Putamen (tissue), 1 donor: Measurements from ENCODE around the gene ANO9.
A peak's percentile ranks its signal among the peaks of the same experiment; 100 is the strongest.
"Not testable (repeated sequence)": the region's sequence is repeated elsewhere in the genome, so short reads cannot be mapped to it uniquely, and the experiment has no call there.

Experiments used
- DNase-seq: peaks from one replicate; pipeline ENCODE4 v3.0.0-alpha.2; 2016; ENCODE audit warnings: low spot score

ANO9 gene

DNA sequence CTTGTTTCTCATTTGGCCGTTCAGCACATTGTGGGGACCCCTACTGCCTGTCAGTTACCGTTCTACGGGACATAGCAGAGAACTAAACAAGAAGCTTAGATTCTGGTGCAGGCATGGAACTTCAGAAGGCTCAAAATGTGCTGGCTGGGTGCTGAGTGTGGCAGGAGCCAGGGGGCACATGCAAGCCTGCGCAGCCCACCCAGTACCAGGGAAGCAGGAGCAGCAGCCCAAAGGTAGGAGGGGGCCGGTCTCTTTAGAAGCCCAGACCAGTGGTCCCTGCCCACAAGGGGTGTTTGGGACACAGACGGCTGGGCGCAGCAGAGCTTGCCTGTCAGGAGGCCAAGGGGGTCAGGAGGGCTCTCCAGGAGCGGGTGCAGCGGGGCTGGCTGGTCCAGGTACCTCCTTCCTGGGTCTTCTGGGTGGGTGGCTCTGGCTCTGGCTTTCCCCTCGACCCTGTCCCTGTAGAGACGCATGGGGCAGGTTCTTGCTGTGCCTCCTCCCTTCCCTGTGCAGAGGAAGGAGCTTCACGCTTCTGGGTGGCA is 10.5 kb upstream of the ANO9 start:
- no peak for DNase-seq

DNA sequence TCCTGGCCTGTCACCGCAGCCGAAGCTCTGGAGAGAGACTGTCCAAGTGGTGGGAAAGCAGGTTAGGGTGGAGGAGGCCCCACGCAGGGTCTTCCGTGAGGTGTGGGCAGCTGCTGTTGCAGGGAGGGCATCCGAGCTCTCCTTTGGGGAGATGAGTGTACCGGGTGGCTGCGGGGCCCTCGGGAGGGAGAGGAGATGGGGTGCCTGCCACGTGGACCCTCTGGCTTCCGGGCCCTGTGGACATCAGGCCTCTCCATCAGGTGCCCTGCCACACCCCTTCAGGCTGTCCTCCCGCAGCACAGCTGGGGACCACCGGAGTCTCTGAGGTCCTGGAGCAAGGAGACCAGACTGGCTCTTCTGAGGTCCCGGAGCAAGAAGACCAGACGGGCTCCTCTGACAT is 9.9 kb upstream of the ANO9 start:
- no peak for DNase-seq

DNA sequence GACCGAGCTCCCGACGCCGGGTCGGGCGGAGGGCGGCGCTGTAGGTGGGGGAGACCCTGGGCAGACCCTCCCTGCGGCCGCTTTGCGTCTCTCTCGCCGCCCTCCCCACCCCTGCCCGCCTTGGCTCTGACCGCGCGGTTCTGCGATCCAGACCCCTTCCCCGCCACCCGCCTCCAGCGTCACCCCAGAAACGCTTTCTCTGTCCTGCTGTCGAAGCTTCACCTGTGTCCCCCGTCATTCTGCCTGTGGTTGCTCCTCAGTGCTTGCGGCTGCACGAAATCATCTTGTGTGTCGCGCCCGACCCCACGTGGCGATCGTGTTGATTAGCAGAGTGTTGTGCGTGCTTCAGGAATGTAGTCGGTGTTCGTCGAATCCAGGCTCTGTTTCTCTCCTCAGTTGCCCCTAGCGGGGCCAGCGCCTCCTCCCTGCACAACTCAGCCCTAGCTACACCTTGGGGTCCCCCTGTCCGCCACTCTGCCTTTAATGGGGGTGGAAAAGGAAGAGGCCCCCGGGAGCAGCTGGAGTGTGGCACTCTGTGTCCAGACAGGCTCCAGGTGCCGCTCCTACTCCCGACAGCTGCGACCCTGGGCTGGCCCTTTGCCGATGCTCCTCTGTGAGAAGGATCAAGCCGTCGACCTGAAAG is 9.1 kb upstream of the ANO9 start:
- peak; percentile 57 for DNase-seq

DNA sequence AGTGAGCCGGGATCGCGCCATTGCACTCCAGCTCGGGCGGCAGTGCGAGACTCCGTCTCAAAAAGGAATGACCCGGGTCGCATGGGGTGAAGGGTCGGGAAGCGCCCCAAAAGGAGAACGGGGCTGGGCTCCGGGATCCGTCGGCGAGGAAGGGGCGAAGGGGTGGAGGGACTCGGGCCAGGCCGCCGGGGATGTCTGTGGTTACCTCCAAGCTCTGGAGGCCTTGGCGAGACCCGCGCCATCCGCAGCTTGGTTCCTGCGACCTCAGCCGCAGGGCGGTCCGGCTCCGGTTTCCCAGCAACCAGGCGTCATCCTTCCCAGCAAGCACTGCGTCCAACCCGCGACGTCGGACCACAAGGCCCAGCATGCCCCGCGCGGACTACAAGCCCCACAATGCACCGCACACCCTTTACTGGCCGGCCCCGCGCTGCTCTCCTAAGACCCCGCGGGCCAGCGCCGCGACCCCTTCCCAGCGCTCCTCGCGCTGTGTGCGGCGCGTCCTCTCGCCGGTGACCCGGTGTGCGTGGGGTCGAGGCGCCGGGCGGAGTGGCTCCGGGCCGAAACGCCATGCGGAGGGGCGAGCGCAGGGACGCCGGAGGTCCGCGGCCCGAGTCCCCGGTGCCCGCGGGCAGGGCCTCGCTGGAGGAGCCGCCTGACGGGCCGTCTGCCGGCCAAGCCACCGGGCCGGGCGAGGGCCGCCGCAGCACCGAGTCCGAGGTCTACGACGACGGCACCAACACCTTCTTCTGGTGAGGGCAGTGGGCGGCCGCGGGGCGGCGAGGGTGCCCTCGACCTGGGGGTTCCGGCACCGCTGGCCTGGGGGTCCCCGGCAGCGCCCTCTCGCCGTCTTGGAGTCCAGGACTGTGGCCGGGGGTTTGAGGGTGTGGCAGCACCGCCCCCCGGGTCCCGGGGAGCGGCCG is 8.3 kb upstream of the ANO9 start, which contains the start of gene PTDSS2:
Gene PTDSS2 (plus strand): TSS at position 391 of the 920 bp plus-strand sequence. CDS start 177 bp downstream, at position 568.
- peak; percentile 94 for DNase-seq

DNA sequence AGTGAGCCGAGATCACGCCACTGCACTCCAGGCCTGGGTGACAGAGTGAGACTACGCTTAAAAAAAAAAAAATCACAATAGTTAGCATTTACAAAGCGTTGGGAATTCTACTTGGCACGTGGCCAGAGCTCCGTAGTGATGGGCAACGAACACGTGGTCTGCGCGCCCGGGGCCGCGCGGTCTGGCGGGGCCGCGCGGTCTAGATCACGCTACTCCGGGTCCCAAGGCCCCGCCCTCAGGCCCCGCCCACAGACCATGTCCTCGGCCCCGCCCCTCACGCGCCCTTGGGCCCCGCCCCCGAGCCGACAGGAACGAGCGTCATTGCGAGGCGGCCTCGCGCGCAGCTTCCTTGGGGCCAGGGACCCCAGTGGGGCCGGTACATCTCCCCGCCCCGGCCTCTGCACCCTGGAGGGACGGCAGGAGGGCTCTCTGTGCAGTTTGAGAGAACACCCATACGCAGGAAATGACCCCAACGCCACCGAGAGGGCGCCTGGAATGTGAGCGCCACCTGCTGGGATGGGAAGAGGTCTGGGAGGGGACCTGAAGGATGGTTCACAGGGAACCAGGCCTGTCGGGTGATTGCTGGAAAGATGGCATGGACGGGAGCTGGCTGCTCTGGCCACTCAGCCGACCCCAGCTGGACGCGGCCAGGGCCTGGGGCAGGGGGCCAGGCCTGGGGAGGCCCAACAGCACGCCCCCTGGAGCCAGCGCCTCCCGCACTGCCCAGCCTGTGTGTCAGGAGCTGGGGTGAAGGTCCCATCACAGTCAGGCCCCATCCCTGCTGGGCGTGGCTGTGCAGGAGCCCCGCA is 6.3 kb upstream of the ANO9 start:
- DNase-seq: peak; percentile 90

DNA sequence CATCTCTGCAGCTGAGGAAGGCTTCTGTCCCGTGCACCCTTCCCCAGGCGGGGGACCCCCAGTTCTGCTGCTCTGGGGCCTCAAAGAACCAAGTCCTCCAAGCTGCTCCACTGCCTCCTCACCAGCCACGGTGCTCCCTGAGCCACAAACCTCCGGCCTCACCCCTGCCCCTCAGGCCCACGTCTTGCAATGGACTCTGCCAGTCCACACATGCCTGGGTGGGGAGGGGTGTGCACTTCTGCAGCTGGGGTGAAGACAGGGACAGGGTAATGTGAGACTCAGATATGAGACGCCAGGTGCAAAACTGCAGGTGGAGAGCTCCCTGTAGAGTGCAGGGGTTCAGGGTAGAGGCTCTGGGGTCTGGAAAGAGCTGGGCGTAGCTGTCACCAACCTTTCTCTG is 5.1 kb upstream of the ANO9 start:
- DNase-seq: no peak

DNA sequence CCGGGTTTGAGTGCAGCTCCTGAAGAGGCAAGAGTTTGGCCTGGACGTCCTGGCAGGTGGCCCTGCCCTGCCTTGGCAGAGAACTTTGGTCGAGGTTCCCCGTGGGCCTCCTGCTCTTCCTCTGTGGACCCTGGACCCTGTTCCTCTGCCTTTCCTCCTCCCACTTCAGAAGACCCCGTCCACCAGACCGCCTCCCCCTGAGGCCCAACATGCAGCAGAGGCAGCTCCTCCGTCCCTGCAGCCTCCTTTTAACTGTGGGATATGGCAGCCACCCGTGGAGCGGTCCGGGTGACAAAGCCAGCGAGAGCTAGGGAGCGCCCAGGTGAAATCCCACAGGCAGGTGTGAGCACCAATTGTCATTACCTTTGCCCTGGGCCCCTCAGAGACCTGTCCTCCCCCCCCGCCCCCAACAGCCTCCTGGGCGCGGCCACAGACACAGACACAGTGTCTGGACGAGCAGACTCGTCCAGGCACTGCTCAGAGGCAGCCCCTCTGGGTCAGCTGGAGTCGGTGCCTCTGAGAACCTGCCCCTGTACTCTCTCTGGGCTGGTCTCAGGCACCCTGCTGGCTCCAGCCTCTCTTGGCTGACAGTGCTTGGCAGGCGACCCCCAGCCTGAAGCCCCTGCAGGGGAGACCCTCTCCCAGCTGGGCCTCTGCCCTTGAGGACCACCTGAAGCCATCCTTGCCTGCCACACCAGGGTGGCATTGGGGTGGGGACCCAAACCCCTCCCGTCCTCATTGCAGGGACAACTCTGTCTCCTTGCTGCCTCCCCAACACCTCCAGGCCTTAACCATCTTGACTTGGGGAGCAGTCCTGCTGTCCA is 4.2 kb upstream of the ANO9 start:
- no peak for DNase-seq

DNA sequence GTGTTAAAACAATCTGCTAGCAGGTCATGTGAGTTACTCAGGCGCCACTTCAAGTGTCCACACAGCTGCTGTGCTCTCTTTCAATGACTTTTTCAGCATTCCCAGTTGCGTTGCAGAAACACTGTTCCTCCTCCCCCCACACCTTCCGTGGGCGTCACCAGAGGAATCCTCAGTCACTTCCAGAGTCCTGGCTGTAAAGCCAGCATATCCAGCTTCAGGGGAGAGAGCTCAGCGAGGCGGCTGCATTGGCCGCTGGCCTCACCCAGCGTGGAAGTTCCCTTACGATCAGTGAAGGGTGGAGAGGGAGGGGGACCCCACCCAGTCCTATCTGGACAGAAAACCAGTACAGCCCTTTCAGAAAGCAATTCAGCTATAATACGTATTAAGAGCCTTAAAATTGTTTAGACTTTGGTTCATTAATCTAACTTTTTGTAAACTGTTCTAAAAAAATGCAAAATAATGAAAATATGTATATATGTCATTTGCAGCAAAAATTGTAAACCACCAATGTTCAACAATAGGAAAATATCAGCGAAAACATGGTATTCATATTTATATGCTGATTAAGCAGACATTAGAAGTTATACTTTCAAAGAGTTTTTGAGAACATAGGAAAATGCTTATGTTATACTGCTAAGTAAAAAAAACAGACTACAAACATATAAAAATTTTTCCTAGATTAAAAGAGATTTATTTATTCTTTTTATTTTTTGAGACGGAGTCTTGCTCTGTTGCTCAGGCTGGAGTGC is 2.8 kb upstream of the ANO9 start:
- DNase-seq: no peak

DNA sequence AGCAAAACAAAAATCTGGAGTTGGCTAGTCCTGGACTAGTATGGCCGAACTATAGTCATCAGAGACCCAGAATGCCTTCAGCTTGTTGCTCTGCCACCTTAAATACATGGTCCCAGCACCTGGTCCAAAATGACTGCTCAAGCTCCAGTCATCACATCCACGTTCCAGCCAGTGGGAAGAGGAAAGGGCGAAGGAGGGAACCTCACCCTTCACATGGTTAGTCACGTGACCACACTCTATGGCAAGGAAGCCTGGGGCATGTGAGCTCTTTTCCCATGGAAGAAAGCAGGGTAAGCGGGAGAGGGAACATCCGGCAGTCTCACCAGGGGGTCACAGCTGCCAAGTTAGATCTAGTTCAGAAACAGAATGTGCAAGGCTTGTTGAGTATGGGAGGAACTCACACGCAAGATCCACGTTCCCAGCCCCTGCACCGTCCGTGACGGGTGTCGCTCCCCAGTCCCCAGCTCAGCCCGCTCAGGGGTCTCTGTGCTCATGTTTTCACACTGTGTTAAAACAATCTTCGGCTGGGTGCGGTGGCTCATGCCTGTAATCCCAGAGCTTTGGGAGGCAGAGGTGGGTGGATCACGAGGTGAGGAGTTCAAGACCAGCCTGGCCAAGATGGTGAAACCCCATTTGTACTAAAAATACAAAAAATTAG is 1.9 kb upstream of the ANO9 start:
- no peak for DNase-seq

DNA sequence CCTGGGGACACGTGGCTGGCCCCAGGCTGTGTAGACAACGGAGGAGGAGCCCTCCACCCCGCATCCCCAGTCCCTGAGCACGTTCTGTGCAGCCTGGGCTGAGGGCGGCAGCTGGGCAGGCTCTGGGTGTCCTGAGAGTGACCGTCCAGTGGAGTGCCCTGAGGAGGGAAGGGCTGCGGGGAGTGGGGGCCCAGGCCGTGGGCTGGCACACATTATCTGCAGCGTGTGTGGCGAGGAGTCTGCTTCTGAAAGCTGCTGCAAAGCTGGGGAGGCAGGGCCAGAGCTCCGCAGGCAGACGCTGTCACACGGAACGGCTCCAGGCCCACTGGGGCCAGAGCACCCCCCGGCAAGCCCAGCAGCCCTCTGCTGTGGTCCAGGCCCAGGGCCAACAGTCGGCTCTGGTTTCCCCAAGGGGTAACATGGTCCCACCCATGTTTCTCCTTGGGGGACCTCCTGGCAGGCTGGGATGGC is 835 bp upstream of the ANO9 start:
- no peak for DNase-seq

DNA sequence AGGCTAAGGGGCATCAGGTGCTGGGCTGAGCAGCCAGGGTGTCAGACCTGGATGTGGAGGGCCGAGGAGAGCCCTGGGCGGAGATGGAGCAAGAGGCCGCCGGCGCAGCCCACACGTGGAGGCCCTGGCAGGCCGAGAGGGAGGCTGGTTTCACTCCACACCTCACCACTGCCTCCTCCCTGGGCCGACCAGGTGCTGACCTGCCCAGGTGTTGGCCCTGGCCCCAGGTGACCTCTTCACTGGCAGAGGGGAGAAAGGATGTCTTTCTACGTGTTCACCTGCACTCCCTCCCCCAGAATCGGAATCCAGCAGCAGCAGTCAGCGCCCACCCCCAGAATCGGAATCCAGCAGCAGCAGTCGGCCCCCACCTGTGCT is 781 bp downstream of the ANO9 start:
- DNase-seq: no peak

DNA sequence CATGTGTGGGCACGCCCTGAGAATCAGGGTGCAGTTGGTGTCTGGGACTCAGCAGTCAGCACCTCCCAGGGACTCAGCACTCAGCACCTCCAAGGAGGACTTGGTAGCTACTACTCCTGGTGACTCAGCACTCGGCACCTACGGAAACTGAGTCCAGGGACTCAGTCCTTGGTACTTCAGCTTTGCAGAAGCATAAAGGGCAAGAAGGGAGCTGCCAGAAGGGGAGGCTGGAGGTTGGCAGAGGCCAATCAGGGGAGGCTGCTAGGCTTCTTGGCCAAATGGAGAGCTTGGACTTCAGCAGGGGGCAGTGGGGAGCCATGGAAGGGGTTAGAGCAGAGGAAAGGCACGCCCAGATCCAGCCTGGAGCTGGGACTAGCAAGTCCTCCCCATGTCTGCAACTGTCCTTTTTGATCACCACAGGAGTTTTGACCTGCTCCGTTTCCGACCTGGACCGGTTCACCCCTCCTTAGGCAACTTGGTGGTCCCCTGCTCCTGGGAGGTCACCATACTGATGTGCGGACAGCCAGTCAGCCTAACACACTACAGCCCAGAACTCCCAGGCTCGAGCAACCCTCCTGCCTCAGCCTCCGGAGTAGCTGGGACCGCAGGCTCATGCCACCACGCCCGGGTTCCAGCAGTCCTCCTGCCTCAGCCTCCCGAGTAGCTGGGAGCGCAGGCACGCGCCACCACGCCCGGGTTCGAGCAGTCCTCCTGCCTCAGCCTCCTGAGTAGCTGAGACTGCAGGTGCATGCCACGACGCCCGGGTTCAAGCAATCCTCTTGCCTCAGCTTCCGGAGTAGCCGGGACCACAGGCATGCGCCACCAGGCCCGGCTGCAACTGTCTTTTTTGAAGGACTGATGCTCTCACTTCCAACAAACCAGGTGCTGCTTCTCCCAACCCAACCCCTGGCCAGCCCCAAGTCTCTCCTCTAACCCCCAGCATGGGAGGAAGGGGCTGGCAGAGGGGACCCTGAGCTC is 1.5 kb downstream of the ANO9 start:
- DNase-seq: no peak

DNA sequence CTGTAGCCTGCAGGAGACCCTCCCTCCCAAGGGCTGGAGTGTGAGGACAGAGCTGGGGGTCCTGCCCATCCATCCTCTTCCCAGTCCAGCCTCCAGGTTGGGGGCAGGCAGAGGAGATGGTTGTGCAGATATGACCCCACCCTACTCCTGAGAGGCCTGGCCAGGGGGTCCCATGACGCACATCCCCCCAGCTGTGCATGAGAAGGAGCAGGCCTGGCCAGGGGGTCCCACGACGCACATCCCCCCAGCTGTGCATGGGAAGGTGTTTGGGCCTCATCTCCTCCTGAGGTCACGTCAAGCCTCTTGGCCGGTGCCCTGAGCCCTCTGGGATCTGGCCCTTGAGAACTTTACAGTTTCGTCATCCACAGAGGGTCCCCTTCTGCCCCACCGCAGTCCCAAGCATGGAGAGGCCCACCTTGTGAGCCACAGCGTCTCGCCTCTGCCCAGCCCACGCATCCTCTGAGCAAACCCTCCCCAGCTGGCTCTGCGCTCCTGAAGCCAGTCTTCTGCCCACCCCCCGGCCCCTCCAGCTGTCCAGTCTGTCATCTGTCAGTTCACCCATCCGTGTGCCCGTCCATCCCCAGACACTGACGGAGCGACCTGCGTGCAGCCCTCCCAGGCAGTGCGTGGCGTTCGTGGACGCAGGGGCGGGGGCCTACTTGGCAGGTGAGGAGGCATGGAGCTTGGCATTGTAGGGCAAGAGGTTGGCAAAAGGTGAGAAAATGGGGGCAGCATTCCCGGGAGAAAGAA is 2.3 kb downstream of the ANO9 start:
- DNase-seq: no peak

DNA sequence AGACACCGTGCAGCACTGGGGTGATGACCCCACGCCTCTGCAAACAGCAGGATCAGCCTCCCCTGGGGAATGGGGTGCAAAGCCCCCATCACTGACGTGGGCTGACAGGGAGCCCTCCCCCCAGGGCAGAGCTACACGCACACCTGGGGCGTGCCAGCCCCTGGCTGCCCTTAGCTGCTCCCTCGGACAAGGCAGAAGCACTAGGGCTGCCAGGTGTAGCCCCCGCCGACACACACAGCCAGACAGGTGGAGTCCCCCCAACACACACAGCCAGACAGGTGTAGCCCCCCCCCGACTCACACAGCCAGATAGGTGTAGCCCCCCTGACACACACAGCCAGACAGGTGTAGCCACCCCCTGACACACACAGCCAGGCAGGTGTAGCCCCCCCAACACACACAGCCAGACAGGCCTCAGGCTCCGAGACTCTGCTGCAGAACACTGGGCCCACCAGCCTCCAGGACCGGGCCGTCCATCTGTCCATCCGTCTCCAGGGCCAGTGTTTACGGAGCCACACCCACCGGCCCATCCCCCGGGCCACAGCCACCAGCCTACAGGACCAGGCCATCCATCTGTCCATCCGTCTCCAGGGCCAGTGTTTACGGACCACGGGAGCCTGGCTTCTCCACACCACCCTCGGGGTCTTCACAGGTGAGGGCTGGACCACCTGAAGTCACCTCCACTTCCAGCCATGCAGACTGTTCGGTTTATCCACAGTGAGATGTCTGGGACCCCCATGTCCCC is 3.5 kb downstream of the ANO9 start:
- no peak for DNase-seq

DNA sequence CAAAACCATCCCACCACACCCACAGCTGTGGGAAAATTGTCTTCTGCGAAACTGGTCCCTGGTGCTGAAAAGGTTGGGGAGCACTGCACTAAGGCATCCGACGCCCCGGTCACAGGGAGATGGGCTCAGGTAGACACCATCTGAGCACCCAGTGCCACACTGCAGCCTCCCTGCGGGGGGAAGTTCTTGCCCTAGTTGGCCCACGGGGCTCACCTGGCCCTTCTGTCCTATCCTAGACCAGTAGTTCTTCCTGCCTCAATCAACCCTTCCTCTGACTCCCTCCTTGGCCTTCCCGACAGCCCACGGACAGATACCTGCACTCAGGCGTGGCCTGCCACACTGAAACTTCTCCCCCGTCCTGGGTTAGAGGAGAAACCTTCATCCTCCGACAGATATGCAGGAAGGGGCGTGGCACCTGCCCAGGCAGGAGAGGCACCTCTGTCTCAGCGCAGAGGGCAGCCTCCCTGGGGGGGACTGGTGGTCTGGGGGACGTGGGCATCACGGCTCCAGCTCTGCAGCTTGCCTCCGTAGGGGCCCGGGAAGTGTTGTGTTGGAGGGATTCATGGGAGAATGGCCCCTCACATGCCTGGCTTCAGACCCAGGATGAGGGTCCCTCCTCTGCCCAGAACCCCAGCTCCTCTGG is 4.5 kb downstream of the ANO9 start:
- DNase-seq: no peak

DNA sequence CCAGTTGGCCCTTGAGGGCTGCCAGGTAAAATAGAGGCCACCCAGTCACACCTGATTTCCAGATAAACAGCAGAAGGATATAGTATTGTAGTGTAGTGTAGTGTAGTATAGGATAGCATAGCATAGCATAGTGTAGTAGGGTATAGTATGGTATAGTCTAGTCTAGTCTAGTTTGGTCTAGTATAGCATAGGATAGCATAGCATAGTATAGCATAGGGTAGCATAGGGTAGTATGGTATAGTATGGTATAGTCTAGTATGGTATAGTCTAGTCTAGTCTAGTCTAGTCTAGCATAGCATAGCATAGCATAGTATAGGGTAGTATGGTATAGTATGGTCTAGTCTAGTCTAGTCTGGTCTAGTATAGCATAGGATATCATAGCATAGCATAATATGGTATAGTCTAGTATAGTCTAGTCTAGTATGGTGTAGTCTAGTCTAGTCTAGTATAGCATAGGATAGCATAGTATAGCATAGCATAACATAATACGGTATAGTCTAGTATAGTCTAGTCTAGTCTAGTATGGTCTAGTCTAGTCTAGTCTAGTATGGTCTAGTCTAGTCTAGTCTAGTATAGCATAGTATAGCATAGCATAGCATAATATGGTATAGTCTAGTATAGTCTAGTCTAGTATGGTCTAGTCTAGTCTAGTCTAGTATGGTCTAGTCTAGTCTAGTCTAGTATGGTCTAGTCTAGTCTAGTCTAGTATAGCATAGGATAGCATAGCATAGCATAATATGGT is 6.6 kb downstream of the ANO9 start:
- DNase-seq: not testable (repeated sequence)
